HCT116 (cell line): ENCODE measurements around the gene MAEA.

Experiments used
- CBX3 ChIP-seq: IDR thresholded peaks from 2 replicates; pipeline ENCODE4 v1.6.1; 2012; ENCODE audit warnings: low read depth
- CTCF ChIP-seq, 3 experiments: fragments of 200-600 bp in 1 of 3; sonication (generic) in 1 of 3; IDR thresholded peaks in 2 of 3; conservative IDR thresholded peaks in 1 of 3; 2 replicates each; pipeline ENCODE4 v1.5.1; 2012 to 2017; ENCODE audit warnings: low read depth in 2 of 3, low read length in 2 of 3, antibody characterized with exemption in 1 of 3, borderline replicate concordance in 1 of 3, control low read depth in 1 of 3, mild to moderate bottlenecking in 1 of 3, mixed read lengths in 1 of 3, mixed run types in 1 of 3, moderate library complexity in 1 of 3; ENCODE audit not compliant: insufficient read depth in 1 of 3
- EGR1 ChIP-seq: IDR thresholded peaks from 2 replicates; pipeline ENCODE4 v1.6.1; 2012; ENCODE audit warnings: low read depth
- EZH2 ChIP-seq: fragments of 200-600 bp; sonication (generic); IDR thresholded peaks from 2 replicates; pipeline ENCODE4 v1.6.1; 2017; ENCODE audit warnings: antibody characterized with exemption, mixed run types
- EZH2phosphoT487 ChIP-seq: fragments of 200-600 bp; IDR thresholded peaks from 2 replicates; pipeline ENCODE4 v1.6.1; 2018; ENCODE audit warnings: antibody characterized with exemption, borderline replicate concordance
- MAX ChIP-seq: IDR thresholded peaks from 2 replicates; pipeline ENCODE4 v1.6.1; 2012
- POLR2A ChIP-seq: IDR thresholded peaks from 2 replicates; pipeline ENCODE4 v1.7.0; 2011; ENCODE audit warnings: borderline replicate concordance; ENCODE audit not compliant: insufficient read depth, insufficient read length; ENCODE audit errors: extremely low read depth
- POLR2AphosphoS5 ChIP-seq: IDR thresholded peaks from 2 replicates; pipeline ENCODE4 v1.6.1; 2011; ENCODE audit warnings: mild to moderate bottlenecking, low read depth, low read length, moderate library complexity
- SP1 ChIP-seq: IDR thresholded peaks from 2 replicates; pipeline ENCODE4 v1.6.1; 2012; ENCODE audit warnings: low read depth
- TCF7L2 ChIP-seq: IDR thresholded peaks from 2 replicates; pipeline ENCODE4 v1.7.0; 2011; ENCODE audit warnings: borderline replicate concordance, inconsistent platforms; ENCODE audit not compliant: insufficient read depth, insufficient read length; ENCODE audit errors: extremely low read depth
- ZBTB33 ChIP-seq: IDR thresholded peaks from 2 replicates; pipeline ENCODE4 v1.6.1; 2011; ENCODE audit warnings: mild to moderate bottlenecking, low read length, moderate library complexity; ENCODE audit not compliant: insufficient replicate concordance; ENCODE audit errors: extremely low read depth
- ZFX ChIP-seq: fragments of 450-650 bp; IDR thresholded peaks from 2 replicates; pipeline ENCODE4 v1.6.1; 2017
- ZNF274 ChIP-seq: fragments of 200-500 bp; sonication (Bioruptor generic); IDR thresholded peaks from 2 replicates; pipeline ENCODE4 v1.6.1; 2014; ENCODE audit warnings: mild to moderate bottlenecking, low read depth, low read length, inconsistent platforms

GRCh38 chr4:1318488-1319213, 29.0 kb downstream of the MAEA start:
- no peak for TF ChIP-seq SP1
- no peak for TF ChIP-seq POLR2AphosphoS5
- no peak for TF ChIP-seq POLR2A
- no peak for TF ChIP-seq MAX
- TF ChIP-seq CTCF (IDR thresholded peaks at IDR 0.05 in 2 of 3, conservative IDR thresholded peaks at IDR 0.05 in 1 of 3; ENCODE audit: borderline replicate concordance in 1 of 3, insufficient read depth in 1 of 3, low read depth in 2 of 3, low read length in 2 of 3) = peak; percentile 26 to 78 (median 61); a peak in 5 of 6 replicates
- no peak for TF ChIP-seq EZH2phosphoT487
- no peak for TF ChIP-seq EZH2
- no peak for TF ChIP-seq TCF7L2
- TF ChIP-seq CBX3 = no peak
- no peak for TF ChIP-seq EGR1
- TF ChIP-seq ZNF274 = no peak
- no peak for TF ChIP-seq ZFX
- TF ChIP-seq ZBTB33 = no peak
